Right lobe of liver (tissue), 6 donors: Measurements from ENCODE around the gene SLC25A23. TPM values are rescaled to one million over a fixed set of nuclear protein-coding genes. Genes with fewer than 3 reads are reported as not detected.
A peak's percentile ranks its signal among the peaks of the same experiment; 100 is the strongest.

Experiments
- ATAC-seq, 4 donors: fragments of 200-7000 bp; cut with Tn5 transposase; one replicate each; pipeline ENCODE4 v1.9.1; 2020; ENCODE audit warnings: mild to moderate bottlenecking in 4 of 4, moderate library complexity in 4 of 4
- DNase-seq, 3 donors: peaks; one replicate each; pipeline ENCODE4 v3.0.0-alpha.2; 2020
- H3K27ac ChIP-seq, 3 donors: fragments of 200-600 bp; one replicate each; pipeline ENCODE4 v1.8.0; 2022
- H3K27me3 ChIP-seq, 2 donors: fragments of 200-600 bp; one replicate each; pipeline ENCODE4 v1.8.0; 2022
- H3K36me3 ChIP-seq, 4 donors: fragments of 200-600 bp; sonication (generic) in 1 of 4; one replicate each; pipeline versions ENCODE4 v1.5.1 to v1.8.0; 2017 to 2022; ENCODE audit warnings: control low read depth in 1 of 4
- H3K4me1 ChIP-seq, 4 donors: fragments of 200-600 bp; sonication (generic) in 1 of 4; one replicate each; pipeline versions ENCODE4 v1.5.1 to v1.8.0; 2017 to 2022; ENCODE audit warnings: control low read depth in 1 of 4
- H3K4me3 ChIP-seq, 3 donors: fragments of 200-600 bp; one replicate each; pipeline ENCODE4 v1.8.0; 2022
- H3K9me3 ChIP-seq, 4 donors: fragments of 200-600 bp; sonication (generic) in 1 of 4; one replicate each; pipeline versions ENCODE4 v1.5.1 to v1.8.0; 2017 to 2022; ENCODE audit warnings: control low read depth in 1 of 4
- CTCF ChIP-seq, 4 donors: fragments of 200-600 bp in 3 of 4; fragments of 450-650 bp in 1 of 4; IDR thresholded peaks; one replicate each; pipeline versions ENCODE4 v1.5.1 to v1.8.0; 2016 to 2022; ENCODE audit warnings: antibody characterized with exemption in 4 of 4, mild to moderate bottlenecking in 2 of 4
- POLR2A ChIP-seq: fragments of 450-650 bp; IDR thresholded peaks from one replicate; pipeline ENCODE4 v1.6.1; 2017; ENCODE audit warnings: antibody characterized with exemption, mild to moderate bottlenecking
- WGBS: methylation state at CpG from one replicate; pipeline ENCODE4 v1.1.6; 2018; ENCODE audit warnings: low coverage, low lambda C conversion rate; ENCODE audit not compliant: insufficient coverage; ENCODE audit errors: missing lambda C conversion rate; 5-methylcytosine and 5-hydroxymethylcytosine counted together
- intact Hi-C, 2 donors: fragments of 100-400 bp; cut with DNase I; formaldehyde crosslinking; loops; one replicate each; pipeline versions ENCODE4 v1.11.2 to v1.14.1; 2022
- total RNA-seq, 6 experiments: library from RNA; depleted of rRNA in 2 of 6; stranded (reverse); fragments of >200 nt in 2 of 6; fragmentation: NEBNext Ultra II Directional in 3 of 6; extraction: Animal tissue kit (Norgen Biotek cat#: 25700) in 3 of 6; gene quantifications; one replicate each; pipeline versions ENCODE4 v1.1.0 to v1.2.4, GENCODE V29; 2016 to 2023
- donor health status: DM: no; HTN: yes; CAD: no.
- donor health status: DM: no; HTN: no; CAD: no.
- donor health status: DM: no; HTN: no; CAD: no.
- donor health status: DM: no; HTN: yes; CAD: no.
- donor health status: DM: no; HTN: yes; CAD: no.

The SLC25A23 gene
- total RNA-seq, 6 experiments from 2014 or later = 23.3 to 50.0 (median 30.0) TPM

GRCh38 chr19:6424939-6425731 is 34.5 kb downstream of the SLC25A23 start:
- H3K27ac ChIP-seq = peak overlapping the region; percentile 20 to 66 (median 47)
- H3K4me3 ChIP-seq = peak overlapping the region in 2 of 3 donors; percentile 15 to 75
- H3K9me3 ChIP-seq = no peaks in the 10 kb centered on the region
- ATAC-seq (peak; percentile 89 to 95 (median 92)), DNase-seq (peak; percentile 99 to 100 (median 100))
- H3K36me3 ChIP-seq = peaks cover 0 to 12% (median 2%) of the 10 kb centered on the region in 4 donors
- peaks cover 0 to 18% (median 2%) of the 10 kb centered on the region in 4 donors for H3K4me1 ChIP-seq
- H3K27me3 ChIP-seq = no peaks in the 10 kb centered on the region
- TF ChIP-seq POLR2A = no peak
- TF ChIP-seq CTCF (IDR thresholded peaks at IDR 0.05) = peak in 1 of 4 donors; percentile 15
- WGBS = under 1% methylated on average over 23 of the region's 43 CpGs
- intact Hi-C loops = no loop called here

- Histone ChIP-seq H3K9me3 (no peaks in the 10 kb centered on the region), H3K27me3 (no peaks in the 10 kb centered on the region), H3K4me3 (peak within 1 kb of the TSS; percentile 64 to 92 (median 75)), H3K27ac (peak within 1 kb of the TSS; percentile 47 to 66 (median 57)), H3K4me1 (peaks cover 0 to 18% (median 2%) of the 10 kb centered on the region in 4 donors), H3K36me3 (peaks cover 0 to 18% (median 6%) of the 10 kb centered on the region in 4 donors)
- peak; percentile 80 for TF ChIP-seq POLR2A
- TF ChIP-seq CTCF (IDR thresholded peaks at IDR 0.05) = no peak
- intact Hi-C loops = no loop called here
- 0% methylated on average over 6 of the region's 114 CpGs for WGBS
- DNase-seq (peak in 1 of 3 donors; percentile 56), ATAC-seq (no peak)
Measured at GRCh38 chr19:6424195-6424938, 35.2 kb downstream of the SLC25A23 start, which contains the start of gene KHSRP. Gene KHSRP (minus strand): TSS chr19:6424811. CDS start chr19:6424701, 110 bp downstream.

GRCh38 chr19:6423499-6424194 is 35.9 kb downstream of the SLC25A23 start:
- WGBS = 1% methylated on average over 14 of the region's 20 CpGs
- no peak for TF ChIP-seq POLR2A
- TF ChIP-seq CTCF (IDR thresholded peaks at IDR 0.05) = no peak
- Histone ChIP-seq H3K36me3 (peaks cover 0 to 24% (median 9%) of the 10 kb centered on the region in 4 donors), H3K4me1 (peaks cover 0 to 18% (median 2%) of the 10 kb centered on the region in 4 donors), H3K27ac (peak overlapping the region; percentile 40 to 57 (median 47)), H3K27me3 (no peaks in the 10 kb centered on the region), H3K9me3 (no peaks in the 10 kb centered on the region), H3K4me3 (peak overlapping the region; percentile 64 to 92 (median 75))
- intact Hi-C loops = no loop called here
- DNase-seq (no peak), ATAC-seq (no peak)
